EL (cell line): ENCODE measurements around the gene NAE1.

Source experiments
- DNase-seq: peaks from one replicate; pipeline ENCODE4 v3.0.0-alpha.2; 2016

NAE1 gene

GRCh38 chr16:66849549-66849948 lies 18.8 kb upstream of the NAE1 start:
- DNase-seq, result no peak

GRCh38 chr16:66849021-66849420 lies 18.2 kb upstream of the NAE1 start:
- DNase-seq, result no peak

GRCh38 chr16:66848172-66848571 lies 17.4 kb upstream of the NAE1 start:
- no peak for DNase-seq

- no peak for DNase-seq
Observed at GRCh38 chr16:66847533-66848067, 16.8 kb upstream of the NAE1 start.

- no peak for DNase-seq
Observed at GRCh38 chr16:66846831-66847230, 16.1 kb upstream of the NAE1 start.

GRCh38 chr16:66846266-66846665 lies 15.5 kb upstream of the NAE1 start:
- no peak for DNase-seq

GRCh38 chr16:66845791-66846221 lies 15.0 kb upstream of the NAE1 start:
- DNase-seq, result no peak

GRCh38 chr16:66845080-66845410 lies 14.3 kb upstream of the NAE1 start:
- no peak for DNase-seq

- no peak for DNase-seq
Observed at GRCh38 chr16:66844342-66845079, 13.7 kb upstream of the NAE1 start, which contains the start of gene CA7. CA7 (plus strand) TSS chr16:66844414; CDS start chr16:66844488, 74 bp downstream.

- DNase-seq, result no peak
Observed at GRCh38 chr16:66844009-66844341, 13.2 kb upstream of the NAE1 start.

- no peak for DNase-seq
Observed at GRCh38 chr16:66843191-66843590, 12.4 kb upstream of the NAE1 start.

GRCh38 chr16:66842765-66843164 lies 12.0 kb upstream of the NAE1 start:
- peak; percentile 24 for DNase-seq

GRCh38 chr16:66841366-66841765 lies 10.6 kb upstream of the NAE1 start:
- DNase-seq, result no peak

- no peak for DNase-seq
Observed at GRCh38 chr16:66840883-66841282, 10.1 kb upstream of the NAE1 start.

- no peak for DNase-seq
Observed at GRCh38 chr16:66834746-66835145, 4.0 kb upstream of the NAE1 start.

- DNase-seq, result peak; percentile 48
Observed at GRCh38 chr16:66832661-66833305, 2.0 kb upstream of the NAE1 start.

GRCh38 chr16:66832190-66832589 lies 1.4 kb upstream of the NAE1 start:
- DNase-seq, result no peak

- DNase-seq, result no peak
Observed at GRCh38 chr16:66824006-66824405, 6.8 kb downstream of the NAE1 start.

GRCh38 chr16:66814734-66815133 lies 16.0 kb downstream of the NAE1 start:
- DNase-seq, result no peak

GRCh38 chr16:66811043-66811442 lies 19.7 kb downstream of the NAE1 start:
- DNase-seq, result no peak

- DNase-seq, result no peak
Observed at GRCh38 chr16:66810391-66810790, 20.4 kb downstream of the NAE1 start.

- DNase-seq, result no peak
Observed at GRCh38 chr16:66809765-66810164, 21.0 kb downstream of the NAE1 start.

GRCh38 chr16:66802159-66802558 lies 28.6 kb downstream of the NAE1 start:
- no peak for DNase-seq

- DNase-seq, result no peak
Observed at GRCh38 chr16:66801320-66802105, 29.3 kb downstream of the NAE1 start, which contains the start of gene TERB1. TERB1 (minus strand) TSS chr16:66801584; CDS start chr16:66796798, 4,786 bp downstream.
